Natural killer cell (primary cell): ENCODE data around the gene IFNL2. TPM values are rescaled to one million over a fixed set of nuclear protein-coding genes. Genes with fewer than 3 reads are reported as not detected.
"Not testable (repeated sequence)": the region's sequence is repeated elsewhere in the genome, so short reads cannot be mapped to it uniquely, and the experiment has no call there.

Source experiments
- ATAC-seq, 3 donors: fragments of 150-1000 bp in 2 of 3; fragments of 200-7000 bp in 1 of 3; cut with Tn5 transposase; 1 replicate in 1 of 3; 2 replicates in 2 of 3; pipeline ENCODE4 v1.10.0; 2021; ENCODE audit warnings: mild to moderate bottlenecking in 2 of 3, moderate library complexity in 2 of 3
- DNase-seq, 2 donors: peaks; one replicate each; pipeline versions ENCODE4 v3.0.0 to v3.0.0-alpha.2; 2013 to 2021; ENCODE audit warnings: mixed read lengths in 1 of 2
- H3K27ac ChIP-seq: one replicate; pipeline ENCODE4 v1.5.1; 2013; ENCODE audit warnings: mild to moderate bottlenecking, low read length
- H3K27me3 ChIP-seq: one replicate; pipeline ENCODE4 v1.6.1; 2013; ENCODE audit warnings: low read length; ENCODE audit not compliant: control insufficient read depth, insufficient read depth
- H3K36me3 ChIP-seq: one replicate; pipeline ENCODE4 v1.6.1; 2013; ENCODE audit warnings: low read length; ENCODE audit not compliant: control insufficient read depth, insufficient read depth
- H3K4me1 ChIP-seq: one replicate; pipeline ENCODE4 v1.6.1; 2013; ENCODE audit warnings: low read length; ENCODE audit not compliant: control insufficient read depth, insufficient read depth
- H3K4me3 ChIP-seq: one replicate; pipeline ENCODE4 v1.5.1; 2013; ENCODE audit warnings: low read length
- H3K9me3 ChIP-seq: one replicate; pipeline ENCODE4 v1.6.1; 2013; ENCODE audit warnings: low read length; ENCODE audit not compliant: control insufficient read depth, insufficient read depth
- H3K27ac Mint-ChIP-seq, 2 donors: one replicate each; pipeline ENCODE4 v1.8.0; 2022; ENCODE audit warnings: mild to moderate bottlenecking in 2 of 2, mixed read lengths in 2 of 2, moderate library complexity in 1 of 2
- H3K27me3 Mint-ChIP-seq, 2 donors: one replicate each; pipeline ENCODE4 v1.8.0; 2022; ENCODE audit warnings: low read depth in 2 of 2, mixed read lengths in 2 of 2
- H3K36me3 Mint-ChIP-seq: one replicate; pipeline ENCODE4 v1.8.0; 2022; ENCODE audit warnings: mixed read lengths
- H3K4me1 Mint-ChIP-seq, 2 donors: one replicate each; pipeline ENCODE4 v1.8.0; 2022; ENCODE audit warnings: mixed read lengths in 2 of 2
- H3K4me3 Mint-ChIP-seq: one replicate; pipeline ENCODE4 v1.8.0; 2022; ENCODE audit warnings: mild to moderate bottlenecking, moderate library complexity, mixed read lengths
- H3K9me3 Mint-ChIP-seq, 2 donors: one replicate each; pipeline ENCODE4 v1.8.0; 2022; ENCODE audit warnings: mixed read lengths in 2 of 2
- WGBS: methylation state at CpG from one replicate; pipeline ENCODE4 v1.1.7; 2013; ENCODE audit warnings: missing lambda C conversion rate; ENCODE audit not compliant: insufficient coverage; 5-methylcytosine and 5-hydroxymethylcytosine counted together
- intact Hi-C: fragments of 100-400 bp; cut with micrococcal nuclease; formaldehyde crosslinking; loops from one replicate; pipeline ENCODE4 v1.14.2; 2022
- total RNA-seq, 4 donors: library from RNA; stranded (reverse); fragments of 120-200 nt in 1 of 4; gene quantifications; one replicate each; pipeline versions ENCODE4 v1.2.3 to v1.2.4, GENCODE V29; 2013 to 2022
- TF ChIP-seq, protein P1 (sequence below): fragments of 200-600 bp; IDR thresholded peaks from one replicate; pipeline ENCODE4 v1.8.0; 2022; ENCODE audit warnings: antibody characterized with exemption

IFNL2 gene
- total RNA-seq, 3 donors from 2014 or later (not counting 1 experiment from before 2014, with no cell fraction given), result not detected

DNA sequence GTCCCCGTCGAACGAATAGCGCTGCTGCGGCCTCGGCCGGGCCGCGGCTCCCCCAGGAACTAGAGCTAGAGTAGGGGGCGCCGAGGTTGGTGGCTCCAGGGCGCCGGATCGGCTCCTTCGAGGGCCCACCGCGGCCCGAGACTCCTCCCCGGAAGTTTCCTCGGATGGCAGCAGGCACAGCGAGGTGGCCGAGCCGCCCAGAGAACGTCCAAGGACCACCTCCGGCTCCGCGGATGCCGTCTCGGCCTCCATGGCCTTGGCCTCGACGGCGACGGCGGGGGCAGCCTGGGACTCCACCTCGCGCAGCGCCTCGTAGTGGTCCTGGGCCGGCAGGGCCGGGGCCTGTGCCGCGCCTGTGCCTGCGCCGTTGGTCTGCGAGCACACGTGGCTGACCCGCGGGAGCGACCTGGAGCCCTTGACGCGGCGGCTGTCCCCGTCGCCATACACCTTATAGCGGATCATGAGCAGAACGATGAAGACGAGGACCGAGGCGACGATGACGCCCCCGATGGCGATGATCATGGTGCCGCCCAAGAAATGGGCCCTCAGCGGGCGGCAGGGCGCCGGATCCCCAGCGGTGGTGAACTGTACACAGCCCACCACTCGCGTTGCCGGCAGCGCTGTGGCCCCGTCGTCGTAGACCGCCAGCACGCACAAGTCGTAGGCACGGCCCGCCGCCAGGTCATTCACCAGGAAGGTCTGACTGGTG, 39.8 kb downstream of the IFNL2 start:
- Mint-ChIP-seq H3K27ac (no peak overlapping the region), H3K9me3 (no peaks in the 10 kb centered on the region), H3K4me1 (peaks cover 31 to 41% of the 10 kb centered on the region in 2 donors), H3K4me3 (no peak overlapping the region), H3K36me3 (peaks cover 14% of the 10 kb centered on the region), H3K27me3 (no peaks in the 10 kb centered on the region)
- intact Hi-C loops, result no loop called here
- Histone ChIP-seq H3K36me3 (peaks cover 28% of the 10 kb centered on the region), H3K27ac (no peak overlapping the region), H3K4me3 (no peak overlapping the region), H3K4me1 (peaks cover 7% of the 10 kb centered on the region), H3K27me3 (no peaks in the 10 kb centered on the region), H3K9me3 (no peaks in the 10 kb centered on the region)
- TF ChIP-seq, protein P1, sequence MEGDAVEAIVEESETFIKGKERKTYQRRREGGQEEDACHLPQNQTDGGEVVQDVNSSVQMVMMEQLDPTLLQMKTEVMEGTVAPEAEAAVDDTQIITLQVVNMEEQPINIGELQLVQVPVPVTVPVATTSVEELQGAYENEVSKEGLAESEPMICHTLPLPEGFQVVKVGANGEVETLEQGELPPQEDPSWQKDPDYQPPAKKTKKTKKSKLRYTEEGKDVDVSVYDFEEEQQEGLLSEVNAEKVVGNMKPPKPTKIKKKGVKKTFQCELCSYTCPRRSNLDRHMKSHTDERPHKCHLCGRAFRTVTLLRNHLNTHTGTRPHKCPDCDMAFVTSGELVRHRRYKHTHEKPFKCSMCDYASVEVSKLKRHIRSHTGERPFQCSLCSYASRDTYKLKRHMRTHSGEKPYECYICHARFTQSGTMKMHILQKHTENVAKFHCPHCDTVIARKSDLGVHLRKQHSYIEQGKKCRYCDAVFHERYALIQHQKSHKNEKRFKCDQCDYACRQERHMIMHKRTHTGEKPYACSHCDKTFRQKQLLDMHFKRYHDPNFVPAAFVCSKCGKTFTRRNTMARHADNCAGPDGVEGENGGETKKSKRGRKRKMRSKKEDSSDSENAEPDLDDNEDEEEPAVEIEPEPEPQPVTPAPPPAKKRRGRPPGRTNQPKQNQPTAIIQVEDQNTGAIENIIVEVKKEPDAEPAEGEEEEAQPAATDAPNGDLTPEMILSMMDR, result no peak
- DNase-seq (no peak), ATAC-seq (no peak)
- WGBS, result 90% methylated on average over 82 of the region's 82 CpGs

DNA sequence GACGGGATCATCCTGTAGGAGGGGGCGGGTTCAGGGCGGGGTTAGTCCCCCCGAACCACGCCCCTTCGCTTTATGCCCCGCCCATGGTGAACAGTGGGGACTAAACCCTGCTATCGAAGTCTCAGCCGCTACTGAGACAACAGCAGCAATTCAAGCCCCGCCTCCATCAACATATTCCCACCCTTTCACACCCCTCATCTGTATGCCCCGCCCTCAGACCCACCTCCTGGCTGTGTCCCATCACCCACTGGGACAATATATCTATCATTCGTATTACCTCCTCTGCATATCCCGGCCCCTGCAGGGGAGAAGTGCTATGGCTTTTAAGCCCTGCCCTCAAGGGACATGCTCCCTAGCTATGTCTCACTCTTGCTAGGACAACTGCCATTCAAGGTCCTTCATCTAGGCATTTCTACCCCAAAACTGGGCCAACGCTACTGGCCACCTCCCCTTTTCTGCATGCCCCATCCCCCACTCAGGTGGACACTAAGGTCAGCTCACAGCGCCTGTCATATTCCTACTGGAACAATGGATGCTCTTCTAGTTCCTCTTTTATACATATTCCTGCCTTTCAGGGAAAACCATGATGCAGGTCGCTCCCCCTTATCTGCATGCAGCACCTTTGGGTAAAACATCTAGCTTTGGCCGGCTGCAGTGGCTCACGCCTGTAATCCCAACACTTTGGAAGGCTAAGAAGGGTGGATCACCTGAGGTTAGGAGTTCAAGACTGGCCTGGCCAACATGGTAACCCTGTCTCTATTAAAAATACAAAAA, 40.5 kb downstream of the IFNL2 start:
- peaks cover 22% of the 10 kb centered on the region for H3K36me3 Mint-ChIP-seq
- no peaks in the 10 kb centered on the region for H3K9me3 Mint-ChIP-seq
- no peak overlapping the region for H3K4me3 Mint-ChIP-seq
- no peak overlapping the region for H3K27ac Mint-ChIP-seq
- ATAC-seq (no peak), DNase-seq (no peak)
- WGBS, result 96% methylated on average over 18 of the region's 18 CpGs
- Histone ChIP-seq H3K4me3 (no peak overlapping the region), H3K27ac (no peak overlapping the region), H3K4me1 (peaks cover 7% of the 10 kb centered on the region), H3K36me3 (peaks cover 35% of the 10 kb centered on the region), H3K27me3 (no peaks in the 10 kb centered on the region), H3K9me3 (no peaks in the 10 kb centered on the region)
- H3K27me3 Mint-ChIP-seq, result no peaks in the 10 kb centered on the region
- H3K4me1 Mint-ChIP-seq, result peaks cover 31 to 41% of the 10 kb centered on the region in 2 donors
- TF ChIP-seq, protein P1, result no peak
- intact Hi-C loops, result no loop called here

DNA sequence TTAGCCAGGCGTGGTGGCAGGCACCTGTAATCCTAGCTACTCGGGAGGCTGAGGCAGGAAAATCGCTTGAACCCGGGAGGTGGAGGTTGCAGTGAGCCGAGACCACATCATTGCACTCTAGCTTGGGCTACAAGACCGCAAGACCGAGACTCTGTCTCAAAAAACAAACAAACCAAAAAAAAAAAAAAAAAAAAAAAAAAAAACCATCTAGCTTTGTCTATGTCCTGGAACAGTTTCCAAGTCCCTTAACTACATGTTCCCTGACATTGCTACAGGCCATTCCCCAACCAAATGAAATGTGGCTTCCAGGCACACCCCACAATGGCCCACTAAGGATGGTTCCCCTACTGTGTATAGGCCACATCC, 41.1 kb downstream of the IFNL2 start:
- H3K9me3 Mint-ChIP-seq, H3K4me1 ChIP-seq, H3K4me3 ChIP-seq, H3K27me3 ChIP-seq, DNase-seq, H3K9me3 ChIP-seq, H3K27ac ChIP-seq, H3K27me3 Mint-ChIP-seq, intact Hi-C loops, H3K4me3 Mint-ChIP-seq, ATAC-seq: not testable (repeated sequence)
- Mint-ChIP-seq H3K4me1 (peaks cover 31 to 41% of the 10 kb centered on the region in 2 donors), H3K36me3 (peaks cover 23% of the 10 kb centered on the region), H3K27ac (peak overlapping the region in 1 of 2 donors; percentile 18)
- 95% methylated on average over 7 of the region's 7 CpGs for WGBS
- H3K36me3 ChIP-seq, result peaks cover 39% of the 10 kb centered on the region

DNA sequence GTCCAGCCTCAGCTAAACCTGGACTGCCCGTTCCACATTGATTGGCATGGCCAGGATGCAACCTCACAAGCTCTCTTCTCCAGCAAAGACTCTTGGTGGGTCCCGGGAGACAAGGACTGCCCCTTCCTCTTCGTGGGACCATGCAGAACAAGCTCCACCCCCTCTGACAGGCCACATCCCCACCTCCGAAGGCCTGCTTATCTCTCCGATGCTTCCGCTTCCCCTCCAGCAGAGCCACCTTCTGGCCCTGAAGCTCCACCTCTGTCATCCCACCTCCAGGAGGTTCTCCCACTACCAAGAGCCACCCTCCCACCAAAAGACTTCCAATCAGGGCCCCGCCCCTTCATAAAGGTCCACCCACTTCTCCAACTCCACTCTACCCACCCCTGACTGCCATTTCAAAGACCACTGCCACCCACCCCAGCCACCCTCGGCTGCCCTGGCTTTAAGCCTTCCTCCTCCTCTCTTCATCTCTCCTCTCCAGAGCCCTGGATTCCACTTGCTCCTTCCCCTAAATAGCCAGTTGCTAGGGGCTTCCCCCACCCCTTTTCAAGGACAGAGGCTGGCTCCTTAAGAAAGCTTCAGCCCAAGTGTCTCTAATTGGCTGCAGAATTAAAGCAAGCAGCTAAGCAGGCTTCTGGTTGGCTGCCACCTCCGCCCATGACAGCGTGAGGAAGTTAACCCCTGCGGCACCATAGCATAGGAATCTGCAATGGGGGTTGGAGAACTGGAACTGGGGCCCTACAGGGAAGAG, 42.5 kb downstream of the IFNL2 start:
- Mint-ChIP-seq H3K36me3 (peaks cover 23% of the 10 kb centered on the region), H3K4me3 (no peak overlapping the region), H3K4me1 (peaks cover 31 to 34% of the 10 kb centered on the region in 2 donors), H3K27ac (peak overlapping the region; percentile 34 to 59), H3K27me3 (no peaks in the 10 kb centered on the region), H3K9me3 (no peaks in the 10 kb centered on the region)
- Histone ChIP-seq H3K27me3 (no peaks in the 10 kb centered on the region), H3K4me1 (peaks cover 7% of the 10 kb centered on the region), H3K27ac (no peak overlapping the region), H3K4me3 (no peak overlapping the region), H3K9me3 (no peaks in the 10 kb centered on the region), H3K36me3 (peaks cover 47% of the 10 kb centered on the region)
- TF ChIP-seq, protein P1, result no peak
- ATAC-seq (no peak), DNase-seq (no peak)
- intact Hi-C loops, result no loop called here
- WGBS, result 87% methylated on average over 11 of the region's 11 CpGs
